K562 (cell line): ENCODE measurements around the gene LCNL1. TPM values are rescaled to one million over a fixed set of nuclear protein-coding genes. Genes with fewer than 3 reads are reported as not detected.
A peak's percentile ranks its signal among the peaks of the same experiment; 100 is the strongest.

Experiments
- BCL6 ChIP-seq: fragments of 250-450 bp; sonication (Bioruptor Pico); IDR thresholded peaks from 2 replicates; pipeline ENCODE4 v1.4.0; 2020
- EP400 ChIP-seq: fragments of 450-650 bp; IDR thresholded peaks from 2 replicates; pipeline ENCODE4 v1.6.1; 2017; ENCODE audit warnings: antibody characterized with exemption, mild to moderate bottlenecking, moderate library complexity
- NR2F6 ChIP-seq: fragments of 450-650 bp; formaldehyde crosslinking; IDR thresholded peaks from 2 replicates; pipeline ENCODE4 v1.4.0; 2020; ENCODE audit warnings: mild to moderate bottlenecking
- PTRF ChIP-seq: fragments of 450-650 bp; IDR thresholded peaks from 2 replicates; pipeline ENCODE4 v1.6.1; 2016; ENCODE audit warnings: mild to moderate bottlenecking, missing genetic modification characterization, missing compliant biosample characterization
- ZC3H11A ChIP-seq: IDR thresholded peaks from 2 replicates; pipeline ENCODE4 v1.6.1; 2012; ENCODE audit warnings: low read depth, low read length, improper control_type of control experiment
- ZC3H4 ChIP-seq: sonication (generic); formaldehyde crosslinking; IDR thresholded peaks from 2 replicates; pipeline ENCODE4 v1.9.0; 2021; ENCODE audit warnings: missing genetic modification reagents, borderline replicate concordance
- ZNF324 ChIP-seq: fragments of 250-450 bp; sonication (Bioruptor Pico); IDR thresholded peaks from 2 replicates; pipeline ENCODE4 v1.4.0; 2020; ENCODE audit warnings: mild to moderate bottlenecking
- ZNF436 ChIP-seq: fragments of 250-450, 450-650 bp; sonication (Bioruptor Pico); formaldehyde crosslinking; IDR thresholded peaks from 2 replicates; pipeline ENCODE4 v1.7.0; 2020; ENCODE audit warnings: mild to moderate bottlenecking
- polyA plus RNA-seq, 8 experiments: library from polyadenylated mRNA; depleted of rRNA in 4 of 8; stranded (reverse) in 5 of 8; unstranded in 3 of 8; fragments of >200 nt; fragmentation: Nextera tagmentation in 2 of 8; fragmentation: Illumina TruSeq in 1 of 8; extraction: Ambion mirVana in 2 of 8; extraction: Trizol in 1 of 8; gene quantifications; 2 replicates each; pipeline versions ENCODE4 v1.2.1 to v1.2.3, GENCODE V29; 2011 to 2014; ENCODE audit warnings: inconsistent platforms in 1 of 8, missing spikeins in 1 of 8
- total RNA-seq, 7 experiments: library from RNA; depleted of rRNA in 6 of 7; stranded (reverse); fragments of >200 nt in 6 of 7; fragmentation: Illumina TruSeq in 2 of 7; extraction: Trizol in 2 of 7; gene quantifications; 2 replicates each; pipeline versions ENCODE4 v1.2.1 to v1.2.3, GENCODE V29; 2011 to 2021; ENCODE audit warnings: low replicate concordance in 1 of 7
- TF ChIP-seq, protein P1 (sequence below): fragments of 450-650 bp; IDR thresholded peaks from 2 replicates; pipeline ENCODE4 v1.6.1; 2018; ENCODE audit not compliant: partially characterized antibody
- TF ChIP-seq, protein P2 (sequence below), 2 experiments: fragments of 200-800 bp in 1 of 2; sonication (Bioruptor generic) in 1 of 2; sonication (generic) in 1 of 2; formaldehyde crosslinking in 1 of 2; IDR thresholded peaks in 1 of 2; conservative IDR thresholded peaks in 1 of 2; 2 replicates each; pipeline versions ENCODE4 v1.5.0 to v1.6.1; 2016 to 2020; ENCODE audit warnings: missing compliant biosample characterization in 1 of 2, missing genetic modification characterization in 1 of 2, missing genetic modification reagents in 1 of 2
- TF ChIP-seq, protein P3 (sequence below): fragments of 150-350 bp; conservative IDR thresholded peaks from 2 replicates; pipeline ENCODE4 v1.6.1; 2014; ENCODE audit warnings: low read length
- TF ChIP-seq, protein P4 (sequence below): sonication (generic); formaldehyde crosslinking; IDR thresholded peaks from 2 replicates; pipeline ENCODE4 v1.8.1; 2022; ENCODE audit warnings: missing genetic modification reagents
- TF ChIP-seq, protein P5 (sequence below): sonication (generic); formaldehyde crosslinking; IDR thresholded peaks from 2 replicates; pipeline ENCODE4 v1.9.0; 2022; ENCODE audit warnings: mild to moderate bottlenecking, missing genetic modification reagents
- TF ChIP-seq, protein P6 (sequence below): fragments of 450-650 bp; conservative IDR thresholded peaks from 2 replicates; pipeline ENCODE4 v1.6.1; 2016; ENCODE audit warnings: missing genetic modification characterization, low read depth, mild to moderate bottlenecking, control low read depth, missing compliant biosample characterization

Gene LCNL1
- total and polyA plus RNA-seq, 9 of the 15 experiments (the other 6 are each of a cell fraction or from before 2014, with no cell fraction given) = 0.04 to 0.16 (median 0.04) TPM; not detected in 4

DNA sequence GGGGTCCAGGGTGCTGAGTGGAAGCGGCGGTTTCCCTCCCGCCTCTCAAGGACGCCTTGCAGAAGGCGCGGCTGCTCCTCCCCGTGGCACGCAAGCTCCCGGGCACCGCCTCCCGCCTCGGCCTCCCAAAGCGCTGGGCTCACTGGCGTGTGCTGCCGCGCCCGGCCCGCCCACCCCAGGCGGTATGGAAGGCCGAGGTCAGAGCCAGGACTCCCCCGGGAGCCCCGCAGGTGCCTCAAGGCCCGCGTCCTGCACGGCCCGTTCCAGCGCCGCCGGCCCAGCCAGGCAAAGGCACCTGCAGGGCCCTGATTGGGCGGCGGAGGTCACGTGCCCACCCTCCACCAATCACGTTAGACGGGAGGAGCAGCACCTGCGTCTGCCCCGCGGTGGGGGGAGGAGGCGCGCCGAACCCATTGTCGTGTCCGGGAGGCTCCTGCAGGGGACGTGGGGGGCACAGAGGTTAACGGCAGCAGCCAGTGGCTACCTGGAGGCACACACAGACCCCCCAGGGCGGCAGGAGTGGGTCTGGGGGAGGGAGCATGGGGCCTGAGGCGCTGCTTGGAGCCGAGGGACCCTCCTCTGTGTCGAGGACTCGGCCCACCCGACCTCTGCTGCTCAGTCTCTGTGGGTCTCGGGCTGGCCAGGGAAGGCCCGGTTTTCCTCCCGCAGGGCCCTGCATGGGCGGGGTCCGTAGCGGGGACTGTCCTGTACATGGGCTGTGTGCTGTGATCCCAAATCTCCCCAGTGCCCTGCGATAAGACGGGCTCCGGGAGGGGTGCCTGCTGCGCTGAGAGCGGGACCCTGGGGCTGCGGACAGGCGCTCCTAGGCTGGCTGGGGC is 32.8 kb upstream of the LCNL1 start (continued):
- TF ChIP-seq, protein P1, sequence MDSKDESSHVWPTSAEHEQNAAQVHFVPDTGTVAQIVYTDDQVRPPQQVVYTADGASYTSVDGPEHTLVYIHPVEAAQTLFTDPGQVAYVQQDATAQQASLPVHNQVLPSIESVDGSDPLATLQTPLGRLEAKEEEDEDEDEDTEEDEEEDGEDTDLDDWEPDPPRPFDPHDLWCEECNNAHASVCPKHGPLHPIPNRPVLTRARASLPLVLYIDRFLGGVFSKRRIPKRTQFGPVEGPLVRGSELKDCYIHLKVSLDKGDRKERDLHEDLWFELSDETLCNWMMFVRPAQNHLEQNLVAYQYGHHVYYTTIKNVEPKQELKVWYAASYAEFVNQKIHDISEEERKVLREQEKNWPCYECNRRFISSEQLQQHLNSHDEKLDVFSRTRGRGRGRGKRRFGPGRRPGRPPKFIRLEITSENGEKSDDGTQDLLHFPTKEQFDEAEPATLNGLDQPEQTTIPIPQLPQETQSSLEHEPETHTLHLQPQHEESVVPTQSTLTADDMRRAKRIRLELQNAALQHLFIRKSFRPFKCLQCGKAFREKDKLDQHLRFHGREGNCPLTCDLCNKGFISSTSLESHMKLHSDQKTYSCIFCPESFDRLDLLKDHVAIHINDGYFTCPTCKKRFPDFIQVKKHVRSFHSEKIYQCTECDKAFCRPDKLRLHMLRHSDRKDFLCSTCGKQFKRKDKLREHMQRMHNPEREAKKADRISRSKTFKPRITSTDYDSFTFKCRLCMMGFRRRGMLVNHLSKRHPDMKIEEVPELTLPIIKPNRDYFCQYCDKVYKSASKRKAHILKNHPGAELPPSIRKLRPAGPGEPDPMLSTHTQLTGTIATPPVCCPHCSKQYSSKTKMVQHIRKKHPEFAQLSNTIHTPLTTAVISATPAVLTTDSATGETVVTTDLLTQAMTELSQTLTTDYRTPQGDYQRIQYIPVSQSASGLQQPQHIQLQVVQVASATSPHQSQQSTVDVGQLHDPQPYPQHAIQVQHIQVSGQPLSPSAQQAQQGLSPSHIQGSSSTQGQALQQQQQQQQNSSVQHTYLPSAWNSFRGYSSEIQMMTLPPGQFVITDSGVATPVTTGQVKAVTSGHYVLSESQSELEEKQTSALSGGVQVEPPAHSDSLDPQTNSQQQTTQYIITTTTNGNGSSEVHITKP = peak; percentile 75
- TF ChIP-seq, protein P2, sequence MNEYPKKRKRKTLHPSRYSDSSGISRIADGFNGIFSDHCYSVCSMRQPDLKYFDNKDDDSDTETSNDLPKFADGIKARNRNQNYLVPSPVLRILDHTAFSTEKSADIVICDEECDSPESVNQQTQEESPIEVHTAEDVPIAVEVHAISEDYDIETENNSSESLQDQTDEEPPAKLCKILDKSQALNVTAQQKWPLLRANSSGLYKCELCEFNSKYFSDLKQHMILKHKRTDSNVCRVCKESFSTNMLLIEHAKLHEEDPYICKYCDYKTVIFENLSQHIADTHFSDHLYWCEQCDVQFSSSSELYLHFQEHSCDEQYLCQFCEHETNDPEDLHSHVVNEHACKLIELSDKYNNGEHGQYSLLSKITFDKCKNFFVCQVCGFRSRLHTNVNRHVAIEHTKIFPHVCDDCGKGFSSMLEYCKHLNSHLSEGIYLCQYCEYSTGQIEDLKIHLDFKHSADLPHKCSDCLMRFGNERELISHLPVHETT (CRISPR knock-in tag; conservative IDR thresholded peaks at IDR 0.05 in 1 of 2, IDR thresholded peaks at IDR 0.05 in 1 of 2) = no peak
- TF ChIP-seq ZNF324 (CRISPR knock-in tag) = no peak
- TF ChIP-seq BCL6 (CRISPR knock-in tag) = no peak
- TF ChIP-seq, protein P3, sequence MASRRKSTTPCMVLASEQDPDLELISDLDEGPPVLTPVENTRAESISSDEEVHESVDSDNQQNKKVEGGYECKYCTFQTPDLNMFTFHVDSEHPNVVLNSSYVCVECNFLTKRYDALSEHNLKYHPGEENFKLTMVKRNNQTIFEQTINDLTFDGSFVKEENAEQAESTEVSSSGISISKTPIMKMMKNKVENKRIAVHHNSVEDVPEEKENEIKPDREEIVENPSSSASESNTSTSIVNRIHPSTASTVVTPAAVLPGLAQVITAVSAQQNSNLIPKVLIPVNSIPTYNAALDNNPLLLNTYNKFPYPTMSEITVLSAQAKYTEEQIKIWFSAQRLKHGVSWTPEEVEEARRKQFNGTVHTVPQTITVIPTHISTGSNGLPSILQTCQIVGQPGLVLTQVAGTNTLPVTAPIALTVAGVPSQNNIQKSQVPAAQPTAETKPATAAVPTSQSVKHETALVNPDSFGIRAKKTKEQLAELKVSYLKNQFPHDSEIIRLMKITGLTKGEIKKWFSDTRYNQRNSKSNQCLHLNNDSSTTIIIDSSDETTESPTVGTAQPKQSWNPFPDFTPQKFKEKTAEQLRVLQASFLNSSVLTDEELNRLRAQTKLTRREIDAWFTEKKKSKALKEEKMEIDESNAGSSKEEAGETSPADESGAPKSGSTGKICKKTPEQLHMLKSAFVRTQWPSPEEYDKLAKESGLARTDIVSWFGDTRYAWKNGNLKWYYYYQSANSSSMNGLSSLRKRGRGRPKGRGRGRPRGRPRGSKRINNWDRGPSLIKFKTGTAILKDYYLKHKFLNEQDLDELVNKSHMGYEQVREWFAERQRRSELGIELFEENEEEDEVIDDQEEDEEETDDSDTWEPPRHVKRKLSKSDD = no peak
- TF ChIP-seq ZC3H4 (CRISPR knock-in tag) = no peak
- TF ChIP-seq, protein P4, sequence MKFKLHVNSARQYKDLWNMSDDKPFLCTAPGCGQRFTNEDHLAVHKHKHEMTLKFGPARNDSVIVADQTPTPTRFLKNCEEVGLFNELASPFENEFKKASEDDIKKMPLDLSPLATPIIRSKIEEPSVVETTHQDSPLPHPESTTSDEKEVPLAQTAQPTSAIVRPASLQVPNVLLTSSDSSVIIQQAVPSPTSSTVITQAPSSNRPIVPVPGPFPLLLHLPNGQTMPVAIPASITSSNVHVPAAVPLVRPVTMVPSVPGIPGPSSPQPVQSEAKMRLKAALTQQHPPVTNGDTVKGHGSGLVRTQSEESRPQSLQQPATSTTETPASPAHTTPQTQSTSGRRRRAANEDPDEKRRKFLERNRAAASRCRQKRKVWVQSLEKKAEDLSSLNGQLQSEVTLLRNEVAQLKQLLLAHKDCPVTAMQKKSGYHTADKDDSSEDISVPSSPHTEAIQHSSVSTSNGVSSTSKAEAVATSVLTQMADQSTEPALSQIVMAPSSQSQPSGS (CRISPR knock-in tag) = no peak
- TF ChIP-seq ZNF436 (CRISPR knock-in tag) = no peak
- TF ChIP-seq ZC3H11A = no peak
- TF ChIP-seq PTRF (tag) = no peak
- TF ChIP-seq, protein P5, sequence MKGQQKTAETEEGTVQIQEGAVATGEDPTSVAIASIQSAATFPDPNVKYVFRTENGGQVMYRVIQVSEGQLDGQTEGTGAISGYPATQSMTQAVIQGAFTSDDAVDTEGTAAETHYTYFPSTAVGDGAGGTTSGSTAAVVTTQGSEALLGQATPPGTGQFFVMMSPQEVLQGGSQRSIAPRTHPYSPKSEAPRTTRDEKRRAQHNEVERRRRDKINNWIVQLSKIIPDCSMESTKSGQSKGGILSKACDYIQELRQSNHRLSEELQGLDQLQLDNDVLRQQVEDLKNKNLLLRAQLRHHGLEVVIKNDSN = peak; percentile 100
- no peak for TF ChIP-seq NR2F6 (CRISPR knock-in tag)
- TF ChIP-seq, protein P6, sequence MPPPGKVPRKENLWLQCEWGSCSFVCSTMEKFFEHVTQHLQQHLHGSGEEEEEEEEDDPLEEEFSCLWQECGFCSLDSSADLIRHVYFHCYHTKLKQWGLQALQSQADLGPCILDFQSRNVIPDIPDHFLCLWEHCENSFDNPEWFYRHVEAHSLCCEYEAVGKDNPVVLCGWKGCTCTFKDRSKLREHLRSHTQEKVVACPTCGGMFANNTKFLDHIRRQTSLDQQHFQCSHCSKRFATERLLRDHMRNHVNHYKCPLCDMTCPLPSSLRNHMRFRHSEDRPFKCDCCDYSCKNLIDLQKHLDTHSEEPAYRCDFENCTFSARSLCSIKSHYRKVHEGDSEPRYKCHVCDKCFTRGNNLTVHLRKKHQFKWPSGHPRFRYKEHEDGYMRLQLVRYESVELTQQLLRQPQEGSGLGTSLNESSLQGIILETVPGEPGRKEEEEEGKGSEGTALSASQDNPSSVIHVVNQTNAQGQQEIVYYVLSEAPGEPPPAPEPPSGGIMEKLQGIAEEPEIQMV (tag) = no peak
- peak; percentile 71; the same call in 1 of the 2 replicates for TF ChIP-seq EP400
